Cardiac fibroblast (primary cell): ENCODE results near the gene CRYZL1.

ENCODE experiments used
- DNase-seq, 2 donors: peaks; one replicate each; pipeline versions ENCODE4 v3.0.0 to v3.0.0-alpha.2; 2010; ENCODE audit warnings: low read depth in 2 of 2
- H3K4me3 ChIP-seq, 2 donors: replicated peaks in 1 of 2; 1 replicate in 1 of 2; 2 replicates in 1 of 2; pipeline ENCODE4 v1.5.1; 2011; ENCODE audit warnings: low read depth in 2 of 2, low read length in 2 of 2, mild to moderate bottlenecking in 2 of 2, moderate library complexity in 1 of 2
- CTCF ChIP-seq: IDR thresholded peaks from one replicate; pipeline ENCODE4 v1.5.1; 2011; ENCODE audit warnings: low read depth, mild to moderate bottlenecking, low read length, inconsistent platforms

Gene CRYZL1

GRCh38 chr21:33567914-33568313 is 73.6 kb downstream of the CRYZL1 start:
- TF ChIP-seq CTCF = no peak
- H3K4me3 ChIP-seq = no peak overlapping the region

GRCh38 chr21:33566514-33566913 is 75.0 kb downstream of the CRYZL1 start:
- no peak for TF ChIP-seq CTCF
- no peak for DNase-seq
- H3K4me3 ChIP-seq = no peak overlapping the region

More at GRCh38 chr21:33567914-33568313, 73.6 kb downstream of the CRYZL1 start:
- no peak for DNase-seq

- TF ChIP-seq CTCF = no peak
- no peak for DNase-seq
- H3K4me3 ChIP-seq = no peak overlapping the region
Observed at GRCh38 chr21:33562389-33562788, 79.2 kb downstream of the CRYZL1 start.

- no peak overlapping the region for H3K4me3 ChIP-seq
- DNase-seq = peak in 1 of 2 donors; percentile 33
- no peak for TF ChIP-seq CTCF
Observed at GRCh38 chr21:33561373-33561772, 80.2 kb downstream of the CRYZL1 start.

GRCh38 chr21:33560965-33561364 is 80.6 kb downstream of the CRYZL1 start:
- no peak overlapping the region for H3K4me3 ChIP-seq
- no peak for TF ChIP-seq CTCF
- DNase-seq = no peak

GRCh38 chr21:33559813-33560212 is 81.7 kb downstream of the CRYZL1 start:
- no peak for TF ChIP-seq CTCF
- no peak for DNase-seq
- no peak overlapping the region for H3K4me3 ChIP-seq

GRCh38 chr21:33558777-33559421 is 82.6 kb downstream of the CRYZL1 start:
- no peak for TF ChIP-seq CTCF
- H3K4me3 ChIP-seq = no peak overlapping the region
- no peak for DNase-seq
